Measurements from ENCODE around the gene SNX25.
"Not testable (repeated sequence)": the region's sequence is repeated elsewhere in the genome, so short reads cannot be mapped to it uniquely, and the experiment has no call there.

The SNX25 gene

DNA sequence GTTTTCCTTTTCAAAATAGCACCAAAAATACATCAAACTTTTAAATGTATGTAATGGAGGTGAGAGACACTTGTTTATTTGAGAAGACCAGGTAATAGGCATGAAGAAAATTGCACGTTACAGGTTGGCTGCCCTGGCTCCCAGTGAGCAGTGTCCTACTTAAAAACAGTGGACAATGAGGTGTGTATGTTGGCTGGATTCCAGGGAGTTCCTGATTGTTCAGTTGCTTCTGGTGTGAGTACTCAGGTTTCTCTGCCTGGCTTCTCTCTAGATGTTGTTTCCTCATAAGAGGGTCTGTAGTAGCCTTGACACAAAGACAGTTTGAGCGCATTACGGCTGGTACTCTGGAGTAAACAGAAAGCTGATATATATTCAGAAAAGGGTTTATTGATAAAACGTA is 29.4 kb downstream of the SNX25 start:
- no peak overlapping the region for H3K27ac ChIP-seq (ENCODE audit: extremely low read depth, low read depth, low read length)
- POLR2A ChIA-PET = no interaction called here
- no peak for TF ChIP-seq ZNF112 (tag by site-specific recombination; IDR thresholded peaks at IDR 0.05)
- TF ChIP-seq ZNF549 (tag by site-specific recombination; IDR thresholded peaks at IDR 0.05) = no peak
- no peak for TF ChIP-seq OSR2 (tag by site-specific recombination; IDR thresholded peaks at IDR 0.05)
- no peak for TF ChIP-seq ZNF175 (tag by site-specific recombination; IDR thresholded peaks at IDR 0.05)
- no peak for TF ChIP-seq ZBTB7A (tag by site-specific recombination; IDR thresholded peaks at IDR 0.05; ENCODE audit: low read depth)
- no peak for TF ChIP-seq ZFHX2 (tag by site-specific recombination; conservative IDR thresholded peaks at IDR 0.05)
- no peak for TF ChIP-seq ZNF214 (tag by site-specific recombination; IDR thresholded peaks at IDR 0.05; ENCODE audit: borderline replicate concordance)
- TF ChIP-seq ZNF623 (tag by site-specific recombination; IDR thresholded peaks at IDR 0.05) = no peak
- TF ChIP-seq PRDM2 (tag by site-specific recombination; IDR thresholded peaks at IDR 0.05; ENCODE audit: borderline replicate concordance) = no peak
- TF ChIP-seq, protein P1, sequence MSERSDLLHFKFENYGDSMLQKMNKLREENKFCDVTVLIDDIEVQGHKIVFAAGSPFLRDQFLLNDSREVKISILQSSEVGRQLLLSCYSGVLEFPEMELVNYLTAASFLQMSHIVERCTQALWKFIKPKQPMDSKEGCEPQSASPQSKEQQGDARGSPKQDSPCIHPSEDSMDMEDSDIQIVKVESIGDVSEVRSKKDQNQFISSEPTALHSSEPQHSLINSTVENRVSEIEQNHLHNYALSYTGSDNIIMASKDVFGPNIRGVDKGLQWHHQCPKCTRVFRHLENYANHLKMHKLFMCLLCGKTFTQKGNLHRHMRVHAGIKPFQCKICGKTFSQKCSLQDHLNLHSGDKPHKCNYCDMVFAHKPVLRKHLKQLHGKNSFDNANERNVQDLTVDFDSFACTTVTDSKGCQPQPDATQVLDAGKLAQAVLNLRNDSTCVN (tag by site-specific recombination; optimal IDR thresholded peaks at IDR 0.05) = no peak
- TF ChIP-seq ZBTB1 (tag by site-specific recombination; IDR thresholded peaks at IDR 0.05) = no peak
- TF ChIP-seq ZNF571 (tag by site-specific recombination; IDR thresholded peaks at IDR 0.05) = no peak
- no peak for TF ChIP-seq ZNF501 (tag by site-specific recombination; IDR thresholded peaks at IDR 0.05)
- no peak for TF ChIP-seq KLF10 (tag by site-specific recombination; IDR thresholded peaks at IDR 0.05)
- TF ChIP-seq SETDB1 (IDR thresholded peaks at IDR 0.05; ENCODE audit: insufficient read length, low read length) = no peak
- TF ChIP-seq INSM2 (tag by site-specific recombination; IDR thresholded peaks at IDR 0.05) = no peak
- TF ChIP-seq, protein P2, sequence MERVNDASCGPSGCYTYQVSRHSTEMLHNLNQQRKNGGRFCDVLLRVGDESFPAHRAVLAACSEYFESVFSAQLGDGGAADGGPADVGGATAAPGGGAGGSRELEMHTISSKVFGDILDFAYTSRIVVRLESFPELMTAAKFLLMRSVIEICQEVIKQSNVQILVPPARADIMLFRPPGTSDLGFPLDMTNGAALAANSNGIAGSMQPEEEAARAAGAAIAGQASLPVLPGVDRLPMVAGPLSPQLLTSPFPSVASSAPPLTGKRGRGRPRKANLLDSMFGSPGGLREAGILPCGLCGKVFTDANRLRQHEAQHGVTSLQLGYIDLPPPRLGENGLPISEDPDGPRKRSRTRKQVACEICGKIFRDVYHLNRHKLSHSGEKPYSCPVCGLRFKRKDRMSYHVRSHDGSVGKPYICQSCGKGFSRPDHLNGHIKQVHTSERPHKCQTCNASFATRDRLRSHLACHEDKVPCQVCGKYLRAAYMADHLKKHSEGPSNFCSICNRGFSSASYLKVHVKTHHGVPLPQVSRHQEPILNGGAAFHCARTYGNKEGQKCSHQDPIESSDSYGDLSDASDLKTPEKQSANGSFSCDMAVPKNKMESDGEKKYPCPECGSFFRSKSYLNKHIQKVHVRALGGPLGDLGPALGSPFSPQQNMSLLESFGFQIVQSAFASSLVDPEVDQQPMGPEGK (tag by site-specific recombination; IDR thresholded peaks at IDR 0.05) = no peak
- no peak for TF ChIP-seq ZNF140 (tag by site-specific recombination; IDR thresholded peaks at IDR 0.05)
- no peak for TF ChIP-seq ZNF133 (tag by site-specific recombination; IDR thresholded peaks at IDR 0.05)
- no peak for TF ChIP-seq KLF8 (tag by site-specific recombination; IDR thresholded peaks at IDR 0.05)
- H3K4me1 ChIP-seq (ENCODE audit: control insufficient read depth, insufficient read depth, low read length) = peaks cover 5% of the 10 kb centered on the region; the same call in 1 of the 2 replicates
- H3K9me3 ChIP-seq (ENCODE audit: control insufficient read depth, insufficient read depth, low read depth, low read length) = no peaks in the 10 kb centered on the region
- H3K4me3 ChIP-seq (ENCODE audit: low read depth, low read length) = no peak overlapping the region
- CTCF ChIA-PET = no interaction called here
- H3K36me3 ChIP-seq (ENCODE audit: control insufficient read depth in 2 of 2, insufficient read depth in 1 of 2, low read length in 2 of 2) = no peaks in the 10 kb centered on the region; a peak in 1 of 3 replicates

GRCh38 chr4:185240486-185240885 is 31.1 kb downstream of the SNX25 start:
- H3K36me3 ChIP-seq (ENCODE audit: control insufficient read depth in 2 of 2, insufficient read depth in 1 of 2, low read length in 2 of 2); H3K27ac ChIP-seq (ENCODE audit: extremely low read depth, low read depth, low read length); H3K9me3 ChIP-seq (ENCODE audit: control insufficient read depth, insufficient read depth, low read depth, low read length); H3K4me1 ChIP-seq (ENCODE audit: control insufficient read depth, insufficient read depth, low read length); CTCF ChIA-PET; H3K4me3 ChIP-seq (ENCODE audit: low read depth, low read length); POLR2A ChIA-PET: not testable (repeated sequence)
